GM18508 (cell line): ENCODE results near the gene AEN.

Experiments
- ATAC-seq: cut with Tn5 transposase; IDR thresholded peaks from one replicate; pipeline ENCODE4 v1.9.1; 2021; ENCODE audit warnings: moderate number of reproducible peaks; ENCODE audit not compliant: insufficient read depth, unreplicated experiment

Gene AEN

DNA sequence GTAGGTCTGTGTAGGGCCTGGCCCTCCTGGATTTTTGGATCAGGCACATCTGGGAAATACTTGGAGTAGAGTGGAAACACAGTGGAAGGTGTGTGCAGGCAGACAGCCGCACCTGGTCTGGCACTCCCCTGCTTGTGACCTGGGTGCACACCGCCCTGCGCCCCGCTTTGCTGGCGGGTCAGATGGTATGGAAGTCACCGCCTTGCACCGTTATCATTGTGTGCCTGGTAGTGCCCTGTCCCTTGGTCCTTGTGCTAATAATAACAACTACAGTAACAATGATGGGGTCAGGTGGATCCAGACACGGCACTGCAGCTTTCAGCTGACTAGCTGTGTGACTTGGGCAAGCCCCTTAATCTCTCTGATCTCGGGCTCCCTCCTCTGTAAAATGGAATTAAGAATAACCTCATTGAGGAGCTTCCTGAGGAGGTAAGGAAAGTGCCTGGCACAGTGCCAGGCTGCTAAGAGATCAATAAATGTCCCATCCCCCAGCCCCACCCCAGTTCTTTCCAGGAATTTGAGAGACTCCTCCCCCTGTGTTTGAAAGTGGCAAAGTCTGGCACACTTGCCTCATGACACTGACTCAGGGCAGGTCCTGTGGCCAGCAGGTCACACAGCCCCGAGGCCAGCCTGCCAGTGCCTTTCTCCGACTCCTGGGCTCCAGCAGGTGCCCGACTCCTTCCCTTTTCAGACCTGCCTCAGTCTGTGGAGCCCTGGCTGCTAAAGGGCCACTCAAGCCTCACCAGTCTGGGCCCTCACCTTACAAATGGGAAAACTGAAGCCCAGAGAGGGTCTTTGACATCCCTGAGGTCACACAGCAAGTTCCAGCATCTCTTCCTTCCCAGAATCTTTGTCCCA lies 27.4 kb downstream of the AEN start:
- ATAC-seq: no peak

DNA sequence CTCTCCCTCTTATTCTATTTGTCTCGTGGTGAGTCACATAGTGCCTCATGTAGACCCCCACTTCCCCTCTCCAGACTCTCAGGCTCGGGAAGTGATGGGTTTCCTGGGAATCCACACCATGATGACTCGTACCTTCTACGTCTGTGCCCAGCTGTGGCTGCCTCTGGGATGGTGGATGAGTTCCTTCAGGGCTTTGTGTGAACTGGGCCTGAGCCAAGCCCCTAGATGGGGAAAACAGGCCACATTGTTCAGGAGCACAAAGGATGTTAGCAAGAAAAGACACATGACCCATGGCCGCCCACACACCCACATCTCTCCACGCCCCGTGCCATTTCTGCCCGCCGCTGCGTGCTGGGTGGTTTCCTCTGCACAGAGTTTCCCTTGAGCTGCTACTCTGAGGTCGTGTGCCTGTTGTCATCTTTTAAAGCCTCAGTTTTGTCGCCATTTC lies 28.2 kb downstream of the AEN start:
- ATAC-seq: no peak

DNA sequence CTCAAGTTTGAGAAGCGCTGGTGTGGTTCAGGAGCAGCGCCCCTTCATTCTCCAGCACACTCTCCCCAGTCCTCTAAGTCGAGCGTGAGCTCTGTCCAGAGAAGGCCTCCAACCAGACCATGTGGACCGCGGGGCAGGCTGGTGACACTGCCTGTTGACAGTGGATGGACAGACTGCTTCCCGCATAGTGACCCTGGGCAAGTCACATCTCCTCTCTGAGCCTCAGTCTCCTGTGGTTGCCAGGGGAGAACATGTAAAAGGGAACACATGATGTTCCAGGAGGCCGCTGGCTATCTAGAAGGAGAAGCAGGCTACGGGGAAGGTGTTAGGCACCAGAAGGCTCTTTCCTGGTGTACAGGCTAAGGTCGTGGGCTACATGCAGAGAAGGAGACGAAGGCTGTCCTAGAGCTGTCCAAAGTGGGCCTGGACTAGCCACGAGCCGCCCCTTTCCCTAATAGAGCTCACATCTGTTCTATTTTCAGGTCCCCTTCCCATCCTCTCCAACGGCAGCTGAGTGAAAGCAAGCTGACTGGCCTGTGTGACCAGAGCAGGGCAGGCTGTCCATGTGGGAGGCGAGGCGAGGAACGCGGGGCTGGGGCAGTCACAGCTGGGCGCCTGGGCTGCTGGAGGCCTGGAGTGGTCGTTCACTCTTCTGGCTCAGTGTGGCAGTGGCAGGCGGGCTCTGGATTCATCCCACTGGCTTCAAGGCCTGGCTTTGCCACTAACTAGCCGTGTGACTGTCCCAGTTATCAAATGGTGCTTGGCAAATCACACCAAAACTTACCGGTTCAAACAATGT lies 28.8 kb downstream of the AEN start:
- ATAC-seq: no peak

DNA sequence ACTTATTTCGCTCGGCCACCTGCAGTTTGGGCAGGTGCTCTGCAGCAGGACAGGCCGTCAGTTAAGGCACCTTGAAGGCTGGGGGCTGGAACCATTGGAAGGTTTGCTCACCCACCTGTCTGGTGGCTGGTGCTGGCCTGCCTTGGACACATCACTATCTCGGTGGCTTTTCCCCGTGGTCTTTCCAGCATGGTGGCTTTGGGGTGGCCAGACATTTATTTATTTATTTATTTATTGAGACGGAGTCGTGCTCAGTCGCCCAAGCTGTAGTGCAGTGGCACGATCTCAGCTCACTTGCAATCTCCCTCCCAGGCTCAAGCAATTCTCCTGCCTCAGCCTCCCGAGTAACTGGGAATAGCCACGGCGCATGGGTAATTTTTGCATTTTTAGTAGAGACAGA lies 29.4 kb downstream of the AEN start:
- no peak for ATAC-seq

DNA sequence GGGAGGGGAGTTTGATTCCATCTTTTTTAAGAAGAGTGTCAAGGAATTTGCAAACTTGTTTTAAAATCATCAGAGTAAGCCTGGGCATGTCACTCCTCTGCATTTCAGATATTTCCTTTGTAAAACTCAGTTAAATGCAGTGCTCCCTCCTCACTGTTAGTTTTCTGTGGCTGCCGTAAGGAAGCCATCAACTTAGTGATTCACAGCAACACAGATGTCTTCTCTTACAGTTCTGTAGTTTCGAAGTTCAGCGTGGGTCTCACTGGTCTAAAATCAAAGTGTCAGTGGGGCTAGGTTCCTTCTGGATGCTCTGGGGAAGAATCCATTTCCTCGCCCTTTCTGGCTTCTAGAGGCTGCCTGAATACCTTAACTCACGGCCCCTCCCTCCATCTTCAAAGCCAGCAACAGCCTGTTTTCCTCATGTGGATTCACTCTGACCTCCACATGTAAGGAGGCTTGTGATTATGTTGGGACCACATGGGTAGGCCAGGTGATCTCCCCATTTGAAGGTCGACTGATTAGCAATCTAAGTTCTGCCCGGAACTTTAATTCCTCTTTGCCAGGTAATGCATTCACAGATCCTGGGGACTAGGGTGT lies 30.1 kb downstream of the AEN start:
- no peak for ATAC-seq

DNA sequence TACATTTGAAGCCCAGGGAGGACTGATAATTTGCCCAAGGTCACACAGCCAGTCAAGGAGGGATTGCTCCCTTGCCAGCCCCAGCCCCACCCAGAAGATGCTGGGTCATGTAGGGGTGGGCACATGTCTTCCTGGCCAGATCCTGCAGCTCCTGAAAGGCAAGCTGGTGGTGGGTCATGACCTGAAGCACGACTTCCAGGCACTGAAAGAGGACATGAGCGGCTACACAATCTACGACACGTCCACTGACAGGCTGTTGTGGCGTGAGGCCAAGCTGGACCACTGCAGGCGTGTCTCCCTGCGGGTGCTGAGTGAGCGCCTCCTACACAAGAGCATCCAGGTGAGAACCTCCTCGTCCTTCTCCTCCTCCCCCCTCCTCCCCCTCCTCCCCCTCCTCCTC lies 30.8 kb downstream of the AEN start:
- no peak for ATAC-seq

DNA sequence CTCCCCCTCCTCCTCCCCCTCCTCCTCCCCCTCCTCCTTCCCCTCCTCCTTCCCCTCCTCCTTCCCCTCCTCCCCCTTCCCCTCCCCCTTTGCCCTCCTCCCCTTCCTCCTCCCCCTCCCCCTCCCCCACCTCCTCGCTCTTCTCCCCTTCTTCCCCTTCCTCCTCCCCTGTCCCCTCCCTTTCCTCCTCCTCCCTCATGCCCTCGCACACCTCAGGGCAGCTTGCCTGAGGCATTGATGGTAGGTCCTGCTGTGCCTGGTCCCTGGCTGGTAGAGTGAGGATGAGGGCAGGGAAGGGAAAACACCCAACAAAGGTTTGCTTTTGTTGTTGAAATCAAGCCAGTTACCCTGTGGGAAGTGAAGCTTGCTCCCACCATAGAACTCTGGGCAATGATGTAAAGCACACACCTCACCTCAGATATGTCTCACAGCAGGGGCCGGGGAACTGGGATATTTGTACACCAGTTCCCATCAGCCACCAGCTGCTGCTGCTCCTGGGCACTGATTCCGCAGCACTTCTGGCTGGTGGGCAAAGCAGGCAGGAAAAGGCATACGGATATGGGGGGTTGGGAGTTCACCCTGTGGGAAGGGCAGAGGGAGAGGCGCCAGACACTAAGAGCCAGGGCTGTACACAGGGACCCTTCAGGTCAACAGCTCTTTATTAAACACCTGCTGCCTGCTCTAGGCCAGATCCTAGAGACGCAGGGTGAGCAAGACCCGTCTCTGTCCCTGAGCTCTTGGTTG lies 31.5 kb downstream of the AEN start:
- no peak for ATAC-seq

DNA sequence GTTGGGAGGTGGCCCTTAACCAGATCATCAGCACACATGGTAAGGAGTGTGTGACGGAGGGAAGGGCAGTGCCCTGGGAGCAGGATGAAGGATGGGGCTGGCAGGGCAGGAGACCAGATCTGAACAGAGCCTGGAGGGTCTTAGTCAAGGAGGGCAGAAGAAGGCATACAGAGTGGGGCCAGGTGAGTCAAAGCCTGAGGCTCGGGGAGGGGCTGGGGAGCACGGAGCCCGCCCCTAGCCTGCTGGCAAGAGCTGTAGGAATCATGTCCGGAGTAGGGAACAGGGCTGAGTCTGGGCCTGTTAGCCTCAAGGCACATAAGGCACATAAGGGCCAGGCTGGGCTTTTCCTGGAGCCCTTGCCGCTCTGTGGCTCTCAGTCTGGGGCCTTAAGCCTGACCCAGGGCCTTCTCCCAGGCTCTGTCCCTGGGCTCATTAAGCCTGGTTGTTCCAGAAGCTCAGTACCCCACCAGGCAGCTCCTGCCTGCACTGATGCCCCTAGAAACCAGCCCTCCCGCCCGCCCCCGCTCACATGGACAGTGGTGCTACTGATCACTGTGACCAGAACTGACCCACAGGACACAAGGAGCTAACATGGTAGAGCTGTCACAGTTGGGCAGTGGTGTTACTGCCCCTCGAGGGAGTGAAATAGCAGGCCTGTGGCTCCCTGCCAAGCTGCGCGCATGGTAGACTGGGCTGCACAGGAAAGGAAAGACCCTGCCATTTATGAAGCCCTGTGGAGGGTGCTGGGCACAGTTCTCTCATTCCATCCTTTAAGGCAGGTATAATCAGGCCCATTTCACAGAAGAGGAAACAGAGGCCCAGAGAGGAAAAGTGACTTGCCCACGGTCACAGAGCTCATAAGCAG lies 32.3 kb downstream of the AEN start:
- ATAC-seq: no peak

DNA sequence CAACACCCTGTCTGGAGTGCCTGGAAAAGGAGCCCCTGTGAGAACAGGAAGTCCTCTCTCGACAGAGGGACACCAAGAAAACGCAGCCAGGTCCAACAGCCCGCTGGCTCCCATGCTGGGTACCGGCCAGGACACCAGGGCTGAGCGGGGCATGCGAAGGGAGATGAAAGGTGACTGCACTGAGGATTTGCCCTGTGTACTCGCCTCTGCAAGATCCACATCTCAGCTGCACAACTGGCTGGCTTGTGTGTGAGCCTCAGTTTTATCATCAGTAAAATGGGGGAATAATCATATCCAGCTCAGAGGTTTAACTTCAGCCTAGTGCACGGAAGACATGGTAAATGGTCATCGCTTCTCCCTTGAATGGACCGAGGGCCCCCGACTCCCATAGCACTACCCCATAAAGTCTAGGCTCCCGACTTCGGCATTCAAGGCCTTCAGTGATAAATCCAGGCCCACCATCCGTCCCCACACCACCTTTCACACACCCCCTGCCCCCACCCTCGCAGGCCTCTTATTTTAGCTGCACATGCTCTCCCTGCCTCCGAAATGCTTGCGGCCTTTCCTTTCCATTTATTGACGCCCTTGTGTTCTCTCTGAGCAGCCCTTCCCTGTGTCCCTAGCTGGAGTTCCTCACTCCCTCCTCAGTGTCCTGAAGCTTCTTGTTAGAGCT lies 33.4 kb downstream of the AEN start:
- no peak for ATAC-seq

DNA sequence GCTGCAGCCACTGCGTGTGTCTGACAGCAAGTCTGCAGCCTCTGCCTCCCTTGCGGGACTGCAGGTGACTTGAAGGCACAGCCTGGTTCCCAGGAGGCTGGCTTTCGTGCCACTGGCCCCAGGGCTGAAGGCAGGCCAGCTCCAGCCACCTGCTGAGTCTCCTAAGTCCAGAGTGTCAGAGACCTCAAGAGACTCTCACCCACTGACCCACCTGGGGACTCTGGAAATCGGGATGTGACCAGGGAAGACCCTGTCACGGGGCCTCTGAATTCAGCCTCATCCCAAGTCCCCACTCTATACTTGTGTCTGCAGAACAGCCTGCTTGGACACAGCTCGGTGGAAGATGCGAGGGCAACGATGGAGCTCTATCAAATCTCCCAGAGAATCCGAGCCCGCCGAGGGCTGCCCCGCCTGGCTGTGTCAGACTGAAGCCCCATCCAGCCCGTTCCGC lies 34.0 kb downstream of the AEN start:
- ATAC-seq: no peak

DNA sequence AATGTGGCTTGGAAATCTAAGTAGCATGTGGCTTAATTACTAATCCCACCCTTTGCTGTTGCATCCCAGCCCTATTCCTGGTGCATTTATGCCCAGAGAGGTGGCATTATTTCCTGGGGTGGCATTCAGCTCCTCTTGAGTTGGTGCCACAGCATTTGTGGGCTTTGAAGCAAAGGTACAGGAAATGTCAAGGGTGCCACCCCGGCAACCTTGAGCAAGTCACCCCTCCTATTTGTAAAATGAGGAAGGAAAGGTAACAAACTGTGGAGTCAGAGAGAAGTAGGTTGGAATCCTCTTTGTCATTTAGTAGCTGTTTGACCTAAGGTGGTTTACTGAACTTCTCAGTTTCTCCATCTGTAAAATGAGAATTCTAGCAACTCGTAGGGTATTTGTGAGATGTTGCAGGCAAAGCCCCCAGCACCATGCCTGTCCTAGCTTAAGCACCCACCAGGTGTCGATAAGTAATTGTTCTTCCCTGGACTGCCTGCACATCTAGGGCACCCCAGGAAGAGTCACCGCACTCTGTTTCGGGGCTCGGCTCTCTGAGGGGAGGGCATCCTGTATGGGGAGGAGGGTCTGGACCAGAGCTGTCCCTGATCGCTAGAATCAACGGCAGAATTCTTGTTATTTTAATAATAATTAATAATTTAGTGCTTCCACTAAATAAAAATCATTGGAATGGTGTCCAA lies 34.8 kb downstream of the AEN start:
- ATAC-seq: no peak

DNA sequence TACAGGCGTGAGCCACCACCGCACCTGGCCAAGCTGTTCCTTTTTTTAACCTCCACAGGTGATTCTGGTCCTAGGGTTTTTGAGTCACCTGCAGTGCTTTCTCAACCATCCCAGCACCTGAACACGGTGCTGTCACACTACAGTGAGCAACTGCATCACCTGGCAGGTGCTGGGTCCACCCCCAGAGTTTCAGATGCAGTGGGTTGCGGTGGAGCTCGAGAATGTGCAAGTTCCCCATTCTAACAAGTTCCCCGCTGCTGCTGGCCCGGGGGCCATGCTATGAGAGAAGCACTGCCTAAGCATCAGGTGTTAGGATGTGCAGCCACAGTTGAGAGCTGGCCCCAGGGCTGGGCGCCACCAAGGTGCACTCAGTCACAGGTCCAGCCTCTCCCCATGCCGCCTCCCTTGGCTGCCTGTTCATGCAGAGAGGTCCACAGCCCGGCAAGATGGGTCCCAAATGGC lies 35.7 kb downstream of the AEN start:
- peak; percentile 85 for ATAC-seq

DNA sequence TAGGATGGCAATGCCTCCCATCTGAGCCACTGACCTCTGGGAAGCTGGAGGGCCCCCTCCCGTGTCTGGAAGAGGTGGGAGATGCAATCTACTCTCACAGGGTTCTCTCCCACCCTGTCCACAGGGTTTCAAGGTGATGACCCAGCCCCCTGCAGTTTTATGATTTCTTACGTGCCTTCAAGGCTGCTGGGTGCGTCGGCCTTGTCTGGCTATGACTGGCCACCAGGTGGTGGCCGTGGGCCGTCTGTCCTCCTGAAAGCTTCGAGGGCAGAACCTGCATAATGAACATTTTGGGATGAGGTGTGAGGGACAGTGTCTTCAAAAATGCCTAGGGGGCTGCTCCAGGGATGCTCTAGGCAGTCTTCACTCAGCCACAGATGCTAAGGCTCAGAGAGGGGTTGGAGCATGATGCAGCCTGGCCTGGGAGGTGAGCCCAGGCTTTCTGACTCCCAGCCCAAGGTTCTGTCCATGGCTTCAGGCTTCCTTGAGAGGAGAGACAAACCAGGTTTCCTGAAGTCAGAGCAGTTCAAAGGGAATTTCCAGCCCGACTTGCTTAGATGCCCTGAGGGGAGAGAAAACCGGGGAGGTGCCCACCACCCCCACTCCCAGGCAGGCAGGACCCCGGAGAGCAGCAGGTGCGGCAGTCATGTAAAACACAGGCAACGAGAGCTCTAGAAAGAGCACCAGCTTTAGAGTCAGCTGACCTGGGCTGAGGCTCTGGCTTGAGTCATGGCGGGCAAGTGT lies 36.4 kb downstream of the AEN start:
- ATAC-seq: no peak

DNA sequence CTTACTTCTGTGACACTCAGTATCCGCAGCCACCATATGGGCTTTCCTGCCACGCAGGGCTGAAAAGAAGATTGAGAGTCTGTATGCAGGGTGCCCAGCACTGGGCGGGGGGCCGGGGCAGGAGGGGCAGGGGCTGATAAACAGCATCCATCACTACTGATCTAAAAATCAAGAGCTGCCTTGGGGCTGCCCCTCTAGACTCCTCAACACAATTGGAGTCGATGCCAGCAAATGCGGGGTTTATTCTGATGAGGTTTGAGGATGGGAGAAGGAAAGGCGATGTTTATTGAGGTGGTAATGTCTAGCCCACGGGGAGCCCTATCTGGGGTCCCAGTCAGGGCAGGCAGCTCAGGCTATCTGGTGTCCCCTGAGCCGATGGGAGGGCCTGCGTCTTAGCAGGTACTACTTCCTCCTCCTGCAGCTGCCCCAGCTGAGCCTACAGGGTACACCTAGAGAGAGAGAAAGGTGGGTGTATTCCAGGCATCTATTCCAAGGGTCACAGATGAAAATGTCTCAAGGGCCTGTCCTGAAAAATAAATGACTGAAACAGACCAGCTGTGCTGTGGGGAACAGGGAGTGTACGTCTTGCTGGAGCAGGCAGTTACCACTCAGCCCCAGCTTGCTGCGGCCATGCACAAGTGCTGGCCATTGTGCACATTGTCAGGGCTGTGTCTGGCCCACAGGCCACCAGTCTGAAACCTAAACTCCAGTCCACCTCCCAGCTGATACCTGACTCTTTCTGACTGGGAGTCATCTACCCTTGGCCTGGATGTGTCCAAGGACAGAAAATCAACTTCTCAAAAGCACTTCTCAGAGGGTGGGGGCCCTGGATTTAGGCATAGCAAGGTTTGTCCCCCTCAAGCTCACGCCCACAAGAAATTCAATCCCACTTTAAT lies 37.2 kb downstream of the AEN start:
- ATAC-seq: no peak

DNA sequence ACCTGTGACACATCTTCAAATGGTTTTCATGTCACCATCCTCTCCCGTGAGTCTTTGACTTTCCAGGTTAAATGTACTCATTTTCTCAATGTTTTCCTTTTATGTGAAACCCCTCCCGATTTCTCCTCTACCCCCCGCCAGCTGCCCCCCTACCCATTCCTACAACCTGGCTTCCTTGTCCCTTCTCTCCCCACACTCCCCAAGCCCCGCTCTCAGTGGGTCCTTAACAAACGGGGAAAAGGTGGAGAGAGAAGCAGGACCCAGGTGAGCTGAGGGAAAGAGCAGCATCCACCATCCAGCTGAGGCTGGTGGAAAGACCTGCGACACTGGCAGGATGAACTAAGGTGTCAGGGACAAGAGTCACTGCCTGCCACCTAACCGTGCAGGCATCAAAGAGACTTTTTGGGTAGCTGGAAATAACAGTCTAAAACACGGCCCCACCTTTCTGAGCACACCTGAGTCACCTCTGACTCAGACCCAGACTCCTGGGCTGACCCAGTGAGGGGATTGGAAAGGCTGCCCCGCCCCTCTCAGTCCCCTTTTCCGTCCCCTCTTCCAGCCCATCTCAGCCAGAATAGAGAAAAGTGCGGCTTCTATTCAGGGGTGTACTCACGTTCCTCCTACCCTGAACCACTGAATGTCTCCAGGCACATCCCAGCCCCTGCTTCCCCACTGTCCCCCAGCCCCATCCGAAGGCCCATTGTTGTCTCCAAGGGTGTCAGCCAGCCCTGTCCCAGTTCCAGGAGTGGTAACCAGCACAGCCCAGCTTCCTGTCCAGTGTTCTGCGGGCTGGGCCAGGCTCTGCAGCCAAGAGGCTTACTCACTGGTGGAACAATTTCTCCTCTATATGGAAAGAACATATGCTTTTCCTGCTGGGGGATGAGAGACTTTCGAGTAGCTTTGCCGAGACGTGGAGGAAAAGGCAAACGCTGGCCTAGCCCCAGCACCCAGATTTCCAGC lies 38.1 kb downstream of the AEN start:
- no peak for ATAC-seq
